DMS114 treated with DMSO at 0.1 percent for 48 hours (cell line): Measurements from ENCODE around the gene C19orf12.
"Not testable (repeated sequence)": the region's sequence is repeated elsewhere in the genome, so short reads cannot be mapped to it uniquely, and the experiment has no call there.

Source experiments
- DNase-seq: peaks from one replicate; lab custom pipeline; 2025; ENCODE audit not compliant: unreplicated experiment; lab: John Stamatoyannopoulos, UW

The C19orf12 gene

DNA sequence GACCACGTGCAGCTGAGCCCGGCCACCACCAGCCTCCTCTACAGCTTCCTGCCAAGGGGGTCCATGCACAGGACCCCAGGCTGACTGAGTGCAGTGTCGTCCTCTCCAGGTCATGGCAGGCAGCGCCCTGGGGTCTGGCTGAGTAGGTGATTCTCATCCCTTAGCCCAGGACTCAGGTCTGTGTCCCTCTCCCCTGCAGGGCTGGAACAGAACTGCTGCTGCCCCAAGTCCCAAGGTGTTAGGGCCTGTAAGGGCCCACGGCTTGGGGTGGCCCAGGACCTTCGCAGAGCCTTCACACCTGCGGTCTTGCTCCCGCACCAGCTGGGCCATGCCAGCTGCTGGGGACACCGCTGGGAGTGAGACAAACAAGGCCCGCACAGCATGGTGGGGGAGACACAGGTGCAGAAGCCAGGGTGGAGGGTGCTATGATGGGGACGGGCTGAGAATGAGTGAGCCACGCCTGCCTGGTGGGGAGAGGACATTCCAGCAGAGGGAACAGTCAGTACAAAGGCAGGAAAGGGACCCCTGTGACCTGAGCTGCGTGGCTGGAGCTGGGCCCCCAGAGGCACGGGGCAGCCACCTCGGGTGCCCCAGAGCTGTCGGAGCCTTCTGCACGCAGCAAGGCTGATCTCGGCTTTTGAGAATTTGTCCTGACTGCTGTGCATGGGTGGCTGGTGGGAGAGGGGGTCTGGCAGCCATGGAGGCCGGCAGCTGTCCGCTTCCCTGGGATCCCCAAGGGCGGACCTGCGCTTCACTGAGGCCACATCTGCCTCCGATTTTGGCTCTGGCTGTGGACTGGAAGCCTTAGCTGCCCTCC, 37.9 kb downstream of the C19orf12 start:
- DNase-seq: no peak

DNA sequence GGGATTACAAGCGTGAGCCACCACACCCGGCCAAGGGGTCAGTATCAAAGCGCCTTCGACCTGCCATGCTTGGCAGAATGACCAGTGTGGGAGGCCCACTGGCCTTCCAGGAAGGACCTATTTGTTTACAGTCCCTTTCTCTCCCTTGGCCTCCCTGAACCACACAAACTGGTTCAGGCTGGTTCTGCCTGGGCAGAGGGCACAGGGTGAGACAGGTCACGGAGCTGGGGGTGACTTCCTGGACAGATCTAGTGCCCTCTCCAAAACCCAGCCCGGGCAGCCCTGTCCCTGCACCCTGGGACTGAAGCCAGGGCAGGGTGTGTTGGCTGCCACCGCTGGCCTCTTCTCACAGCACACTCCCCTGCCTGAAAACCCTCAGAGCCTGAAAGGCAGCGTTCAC, 38.5 kb downstream of the C19orf12 start:
- no peak for DNase-seq

DNA sequence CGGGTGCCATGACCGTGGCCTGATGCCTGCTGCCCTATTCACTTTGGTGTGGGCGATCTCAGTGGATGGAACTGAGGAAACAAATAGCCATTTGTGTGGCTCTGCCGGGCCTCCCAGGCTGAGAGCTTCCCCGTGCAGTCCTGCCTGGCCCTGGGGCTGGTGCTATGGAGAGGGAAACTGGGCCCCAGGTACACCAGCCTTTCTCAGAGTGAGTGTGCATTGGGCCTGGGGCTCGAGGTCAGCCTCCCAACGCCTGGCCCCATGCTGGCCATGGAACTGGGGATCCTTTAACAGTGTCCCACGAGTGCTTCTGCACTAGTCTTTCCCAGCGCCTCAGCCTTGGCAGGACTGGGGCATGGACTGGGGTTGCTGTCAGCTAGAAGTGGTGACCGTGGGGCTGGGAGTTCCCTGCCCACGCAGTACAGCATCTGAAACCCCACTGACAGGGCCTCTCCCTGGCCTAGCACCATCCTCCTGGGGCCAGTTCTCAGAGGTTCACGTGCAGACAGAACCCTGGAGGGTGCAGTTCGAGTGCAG, 39.3 kb downstream of the C19orf12 start:
- DNase-seq: no peak

DNA sequence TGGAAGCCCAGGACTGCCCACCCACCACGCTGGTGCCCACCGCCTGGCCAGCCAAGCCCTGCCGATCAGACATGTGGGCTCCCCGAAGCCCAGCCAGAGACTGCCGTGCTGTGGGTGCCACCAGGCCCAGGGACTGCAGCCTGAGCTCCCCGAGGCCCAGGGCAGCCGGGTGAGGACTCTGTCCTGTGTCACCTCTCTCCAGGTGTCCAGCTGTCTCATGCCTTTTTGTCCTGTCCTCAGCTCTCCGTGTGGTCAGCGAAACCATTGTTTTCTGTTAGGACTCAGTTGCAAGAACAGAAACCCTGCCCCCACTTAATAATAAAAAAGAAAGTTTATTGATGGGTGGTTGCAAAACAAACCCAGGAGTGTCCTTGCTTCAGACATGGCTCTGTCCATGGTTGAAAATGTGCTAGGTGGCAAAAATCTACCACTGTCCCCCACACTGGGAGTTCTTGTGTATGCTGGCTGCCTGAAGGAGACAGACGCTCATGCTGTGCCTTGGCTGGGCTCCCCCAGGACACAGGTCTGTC, 39.9 kb downstream of the C19orf12 start:
- no peak for DNase-seq

DNA sequence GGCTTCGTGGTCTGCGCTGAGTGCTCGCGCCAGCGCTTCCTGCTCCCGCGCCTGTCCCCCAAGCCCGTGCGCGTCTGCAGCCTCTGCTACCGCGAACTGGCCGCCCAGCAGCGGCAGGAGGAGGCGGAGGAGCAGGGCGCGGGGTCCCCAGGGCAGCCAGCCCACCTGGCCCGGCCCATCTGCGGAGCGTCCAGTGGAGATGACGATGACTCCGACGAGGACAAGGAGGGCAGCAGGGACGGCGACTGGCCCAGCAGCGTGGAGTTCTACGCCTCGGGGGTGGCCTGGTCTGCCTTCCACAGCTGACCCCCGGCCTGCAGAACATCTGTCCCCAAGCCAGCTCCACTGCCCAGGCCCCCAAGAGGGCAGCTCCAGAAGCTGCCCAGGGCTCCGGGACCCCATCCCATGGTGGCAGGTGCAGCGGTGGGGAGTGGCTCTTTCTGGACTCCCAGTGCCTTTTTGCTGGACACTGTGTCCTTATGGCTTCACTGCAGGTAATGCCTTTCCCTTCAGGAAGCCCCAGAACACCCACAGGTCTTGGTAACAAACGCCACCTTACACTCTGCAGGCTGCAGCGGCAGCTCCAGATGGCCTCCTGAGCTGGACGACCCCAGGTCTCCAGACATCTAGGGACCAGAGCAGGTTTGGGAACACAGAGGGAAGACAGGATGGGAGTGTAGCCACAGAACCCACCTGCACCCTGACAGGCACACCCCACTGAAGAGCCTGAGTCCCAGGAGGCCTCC, 40.5 kb downstream of the C19orf12 start:
- DNase-seq: no peak

DNA sequence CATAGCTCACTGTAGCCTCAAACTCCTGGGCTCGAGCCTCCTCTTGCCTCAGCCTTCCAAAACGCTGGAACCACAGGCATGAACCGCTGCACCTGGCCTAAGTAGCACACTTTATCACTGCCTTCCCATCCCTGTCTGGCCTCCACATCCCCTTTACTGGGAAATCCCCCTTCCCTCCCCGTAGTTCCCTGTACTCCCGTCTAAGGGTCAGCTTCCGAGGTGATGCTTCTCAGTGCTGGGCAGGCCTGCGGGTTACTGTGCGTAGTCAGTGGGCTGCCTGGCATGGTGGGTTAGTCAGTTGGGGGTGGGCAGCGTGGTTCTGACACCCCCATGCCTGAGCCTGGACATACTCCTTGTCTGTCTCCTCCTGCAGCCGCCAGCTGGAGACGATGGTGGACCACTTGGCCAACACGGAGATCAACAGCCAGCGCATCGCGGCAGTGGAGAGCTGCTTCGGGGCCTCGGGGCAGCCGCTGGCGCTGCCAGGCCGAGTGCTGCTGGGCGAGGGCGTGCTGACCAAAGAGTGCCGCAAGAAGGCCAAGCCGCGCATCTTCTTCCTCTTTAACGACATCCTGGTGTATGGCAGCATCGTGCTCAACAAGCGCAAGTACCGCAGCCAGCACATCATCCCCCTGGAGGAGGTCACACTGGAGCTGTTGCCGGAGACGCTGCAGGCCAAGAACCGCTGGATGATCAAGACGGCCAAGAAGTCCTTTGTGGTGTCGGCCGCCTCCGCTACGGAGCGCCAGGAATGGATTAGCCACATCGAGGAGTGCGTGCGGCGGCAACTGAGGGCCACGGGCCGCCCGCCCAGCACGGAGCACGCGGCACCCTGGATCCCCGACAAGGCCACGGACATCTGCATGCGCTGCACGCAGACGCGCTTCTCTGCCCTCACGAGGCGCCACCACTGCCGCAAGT, 41.4 kb downstream of the C19orf12 start:
- DNase-seq: no peak

DNA sequence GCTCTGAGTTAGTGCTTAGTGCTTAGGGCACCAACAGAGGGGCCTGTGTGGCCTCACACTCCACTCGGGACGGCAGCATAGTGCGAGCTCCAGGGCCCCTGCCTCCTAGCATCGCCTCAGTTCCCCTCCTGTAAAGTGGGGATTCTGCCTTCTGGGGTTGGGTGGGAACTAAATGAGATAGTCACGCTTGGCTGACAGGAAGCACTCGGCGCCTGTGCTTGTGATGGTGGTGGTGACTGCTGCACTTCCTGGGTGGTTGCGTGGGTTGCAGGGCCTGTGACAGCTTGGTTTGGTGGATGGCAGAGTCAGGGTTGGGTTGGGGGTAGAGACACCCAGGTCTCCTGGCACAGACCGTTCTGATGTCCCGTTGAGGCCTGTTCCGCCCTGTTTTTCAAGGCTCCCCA, 42.1 kb downstream of the C19orf12 start:
- no peak for DNase-seq

DNA sequence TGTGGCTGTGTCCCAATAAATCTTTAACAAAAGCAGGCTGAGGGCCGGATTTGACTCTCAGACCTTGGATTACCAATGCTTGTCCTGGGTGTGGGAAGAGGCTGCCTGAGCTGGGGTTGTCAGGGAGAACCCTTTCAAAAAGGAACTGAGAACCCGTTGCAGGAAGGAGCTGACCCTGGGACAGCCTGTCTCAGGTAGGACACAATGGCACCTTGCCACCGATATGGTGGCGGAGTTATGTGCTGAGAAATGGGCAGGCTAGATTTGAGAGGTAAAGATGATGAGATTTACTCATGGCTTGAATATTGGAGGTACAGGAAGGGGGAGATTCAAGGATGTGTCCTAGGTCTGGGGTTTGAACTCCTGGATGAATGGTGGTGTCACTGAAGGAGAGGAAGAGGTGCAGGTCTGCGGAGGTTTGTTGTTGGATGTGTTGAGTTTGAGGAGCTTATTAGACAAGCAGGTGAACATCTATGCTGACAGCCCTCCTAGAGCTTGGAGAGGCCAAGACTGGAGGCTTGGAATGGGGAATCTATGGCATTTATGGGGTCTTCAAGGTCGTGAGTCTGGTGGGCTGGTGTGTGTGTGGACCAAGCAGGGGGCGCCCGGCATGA, 42.6 kb downstream of the C19orf12 start:
- DNase-seq: no peak

DNA sequence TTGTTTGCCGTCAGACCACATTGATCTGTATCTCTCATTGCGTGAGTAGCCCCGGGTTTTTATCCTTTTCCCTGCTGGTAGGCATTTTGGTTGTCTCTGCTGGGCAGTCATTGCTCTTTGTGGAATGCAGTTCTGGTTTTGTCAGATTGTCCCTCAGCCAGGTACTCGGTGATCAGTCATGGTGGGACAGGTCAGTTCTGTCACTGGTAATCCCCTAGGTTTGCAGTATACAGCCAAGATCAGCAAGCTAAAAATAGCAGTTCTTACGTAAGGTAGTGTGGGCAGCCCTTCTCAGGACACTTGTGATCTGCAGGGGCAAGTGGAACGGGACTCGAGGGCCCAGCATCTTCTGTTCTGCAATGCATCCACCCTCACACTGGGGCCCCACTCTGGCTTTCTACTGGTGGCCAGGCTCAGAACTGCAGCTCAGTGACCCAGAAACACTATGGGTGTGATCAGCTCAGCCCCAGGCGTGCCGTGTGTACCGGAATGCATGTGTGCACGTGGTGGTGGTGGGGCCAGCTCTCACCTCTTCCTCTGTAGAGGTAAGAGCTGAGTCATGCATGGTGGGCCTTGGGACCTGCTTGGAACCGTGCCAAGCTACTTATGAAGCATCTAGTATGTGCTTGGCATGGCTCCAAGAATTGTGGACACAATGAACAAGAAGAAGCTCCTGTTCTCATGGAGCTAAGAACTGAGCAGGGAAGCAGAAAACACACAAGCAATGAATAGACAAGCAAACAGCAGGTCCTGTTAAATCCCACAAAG, 43.5 kb downstream of the C19orf12 start:
- DNase-seq: no peak

DNA sequence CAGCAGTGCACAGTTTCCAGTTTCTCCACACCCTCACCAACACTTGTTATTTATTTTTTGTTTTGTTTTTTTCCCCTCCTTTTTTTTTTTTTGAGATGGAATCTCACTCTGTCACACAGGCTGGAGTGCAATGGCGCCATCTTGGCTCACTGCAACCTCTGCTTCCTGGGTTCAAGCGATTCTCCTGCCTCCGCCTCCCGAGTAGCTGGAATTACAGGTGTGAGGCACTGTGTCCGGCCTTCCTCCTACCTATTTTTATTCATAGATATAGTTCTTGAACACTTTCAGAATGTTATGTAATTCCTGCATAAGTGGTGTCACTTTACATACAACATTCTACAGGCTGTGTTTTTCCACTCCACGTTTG, 44.1 kb downstream of the C19orf12 start:
- not testable (repeated sequence) for DNase-seq

DNA sequence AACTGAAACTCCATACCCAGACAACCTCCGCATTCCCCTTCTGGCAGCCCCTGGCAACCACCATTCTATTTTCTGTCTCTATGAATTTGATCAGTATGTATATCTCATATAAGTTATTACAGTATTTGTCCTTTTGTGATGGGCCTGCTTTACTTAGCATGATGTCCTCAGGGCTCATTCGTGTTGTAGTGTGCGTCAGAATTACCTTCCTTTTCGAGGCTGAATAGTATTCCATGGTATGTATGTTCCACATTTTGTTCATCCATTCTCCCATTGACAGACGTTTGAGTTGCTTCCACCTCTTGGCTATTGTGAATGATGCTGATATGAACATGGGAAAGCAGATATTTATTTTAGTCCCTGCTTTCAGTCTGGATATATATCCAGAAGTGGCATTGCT, 44.8 kb downstream of the C19orf12 start:
- no peak for DNase-seq

DNA sequence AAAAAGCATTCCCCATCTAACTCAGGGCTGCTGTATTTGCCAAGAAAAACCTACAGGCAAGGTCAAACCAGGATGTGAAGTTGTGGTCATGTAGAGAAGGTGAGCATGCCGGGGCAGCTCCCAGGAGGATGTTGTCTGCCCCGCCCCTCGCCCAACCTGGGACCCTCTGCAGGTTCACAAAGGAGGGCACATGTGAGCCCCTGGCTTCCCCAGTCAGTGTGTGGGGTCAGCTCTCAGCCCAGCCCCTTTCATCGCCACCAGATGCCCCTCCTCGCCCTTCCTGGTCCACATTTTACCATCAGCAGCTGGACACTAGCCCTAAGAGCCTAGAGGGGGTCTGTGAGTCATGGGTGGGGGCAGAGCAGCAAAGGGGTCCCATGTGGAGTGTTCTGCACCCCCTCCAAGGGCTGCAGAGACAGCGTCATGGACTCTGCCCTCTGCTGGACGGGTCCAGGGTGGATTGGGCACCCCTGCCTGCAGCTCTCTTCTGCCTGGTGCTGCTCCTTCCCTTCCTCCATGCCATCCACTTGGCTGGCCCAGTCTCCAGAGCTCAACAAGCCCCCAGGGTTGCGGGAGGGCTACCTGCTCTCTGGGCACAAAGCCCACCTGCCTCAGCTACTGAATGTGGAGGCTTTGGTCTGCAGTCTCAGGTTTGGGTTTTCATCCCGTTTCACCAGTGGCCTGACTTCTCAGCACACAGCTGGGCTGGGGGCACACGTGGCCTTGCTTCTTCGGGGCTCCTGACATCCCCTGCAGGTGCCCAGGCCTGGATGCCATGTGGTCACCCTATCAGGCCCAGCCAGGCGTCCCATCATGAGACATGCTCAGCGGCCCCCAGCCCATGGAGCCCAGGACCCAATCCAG, 46.1 kb downstream of the C19orf12 start:
- DNase-seq: no peak

DNA sequence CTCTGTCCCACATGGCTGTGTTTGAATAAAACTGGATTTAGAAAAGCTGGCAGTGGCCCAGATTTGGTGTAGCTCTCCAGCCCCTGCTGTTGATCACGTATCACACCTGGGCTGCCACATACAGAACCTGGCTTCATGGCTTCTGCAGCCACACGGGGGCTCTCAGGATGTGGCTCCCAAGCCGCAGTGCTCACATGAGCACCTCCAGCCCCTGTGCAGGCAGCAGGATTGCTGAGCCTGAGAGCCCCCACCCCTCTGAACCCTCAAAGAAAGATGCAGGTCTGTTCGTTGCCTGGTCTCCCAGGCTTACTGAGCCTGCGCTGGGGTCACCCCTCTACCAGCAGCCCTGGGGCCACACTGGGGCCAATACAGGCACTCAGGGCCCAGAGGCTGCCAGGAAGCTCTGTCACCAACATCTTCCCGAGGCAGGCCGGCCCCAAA, 47.1 kb downstream of the C19orf12 start:
- no peak for DNase-seq

DNA sequence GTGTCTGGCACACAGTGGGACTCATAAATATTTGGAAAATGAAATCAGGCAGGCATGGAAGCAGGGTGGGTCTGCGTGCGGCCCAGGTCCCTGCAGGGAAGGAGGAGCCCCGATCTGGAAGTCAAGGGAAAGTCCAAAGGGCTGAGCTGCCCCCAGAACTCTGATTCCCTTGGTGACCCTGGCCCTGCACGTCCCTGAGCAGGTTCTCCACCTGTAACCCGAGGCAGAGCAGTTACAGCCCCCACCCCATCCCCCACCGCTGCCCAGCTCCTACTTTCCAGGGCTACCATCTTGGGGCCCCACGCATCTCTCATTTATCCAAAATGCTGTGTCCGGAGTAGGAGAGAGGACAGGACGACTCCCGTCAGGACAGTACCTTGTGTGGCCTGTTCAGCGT, 47.7 kb downstream of the C19orf12 start:
- no peak for DNase-seq

DNA sequence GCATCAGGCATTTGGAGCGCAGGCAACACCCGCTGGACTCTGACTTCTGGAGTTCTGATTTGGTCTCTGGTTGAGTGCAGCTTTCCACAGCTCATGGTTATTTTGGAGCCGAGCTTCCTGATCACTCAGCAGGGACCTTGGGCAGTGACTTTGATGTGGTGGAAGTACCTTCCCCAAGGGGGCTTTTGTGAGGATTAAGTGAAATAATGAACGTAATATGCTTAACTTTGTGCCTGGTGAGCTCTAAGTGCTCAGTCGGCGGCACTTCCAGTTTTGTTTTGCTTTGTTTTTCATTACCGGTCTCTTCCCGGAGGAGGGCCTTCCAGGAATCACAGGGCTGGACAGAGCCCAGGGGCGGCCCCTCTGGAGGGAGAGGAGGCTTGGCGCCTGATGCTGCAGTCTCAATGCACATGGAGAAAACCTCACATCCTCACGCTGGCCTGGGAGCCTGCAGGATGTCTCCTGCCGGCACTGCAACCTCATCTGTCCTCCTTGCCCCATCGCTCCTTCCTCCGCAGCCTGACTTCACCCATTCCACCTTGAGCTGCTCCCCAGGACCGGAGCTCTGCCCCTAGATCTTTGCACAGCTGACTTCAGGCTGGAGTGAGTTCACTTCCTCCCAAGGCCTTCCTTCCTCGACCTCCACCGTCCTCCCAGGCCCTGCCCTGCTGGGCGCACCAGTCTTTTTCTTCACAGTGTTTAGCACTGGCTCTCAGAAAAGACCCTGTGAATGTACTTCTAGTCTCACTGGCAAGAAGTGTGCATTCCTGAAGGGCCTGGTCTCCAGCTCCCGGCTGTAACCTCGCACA, 48.3 kb downstream of the C19orf12 start:
- DNase-seq: no peak

DNA sequence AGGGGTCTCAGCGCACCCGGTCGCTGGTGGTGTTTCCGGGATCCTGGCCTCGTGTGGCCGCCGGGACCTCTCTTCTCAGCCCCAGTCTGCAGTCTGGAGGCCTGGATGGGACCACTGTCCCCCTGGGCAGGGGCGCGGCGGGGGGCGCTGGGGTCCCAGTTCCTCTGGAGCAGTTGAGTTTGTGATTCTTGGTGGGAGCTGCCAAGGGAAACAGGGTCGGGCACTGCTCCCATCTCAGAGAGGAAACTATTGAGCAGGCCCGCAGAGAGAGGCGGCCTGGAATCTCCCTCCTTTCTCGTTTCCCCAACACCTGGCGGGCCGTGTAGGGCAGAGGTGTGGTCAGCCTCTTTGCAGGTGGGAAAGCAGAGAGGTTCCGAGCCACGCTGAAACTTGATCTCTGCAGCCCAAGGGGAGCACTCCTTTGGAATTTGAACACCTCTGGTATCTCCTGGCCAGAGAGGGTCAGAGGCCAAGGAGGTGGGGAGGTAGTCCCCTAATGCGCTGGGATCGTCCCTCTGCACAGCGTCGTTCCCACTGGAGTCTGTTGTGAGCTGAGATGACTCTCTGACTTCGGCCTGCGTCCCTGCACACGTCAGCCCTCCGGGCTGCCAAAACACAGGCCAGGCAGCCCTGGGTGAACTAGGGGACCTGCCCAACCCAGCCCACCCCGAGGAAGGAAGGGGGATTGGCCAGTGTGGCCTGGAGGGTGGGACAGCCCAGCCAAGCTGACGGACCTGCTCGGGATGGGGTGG, 49.1 kb downstream of the C19orf12 start:
- no peak for DNase-seq

DNA sequence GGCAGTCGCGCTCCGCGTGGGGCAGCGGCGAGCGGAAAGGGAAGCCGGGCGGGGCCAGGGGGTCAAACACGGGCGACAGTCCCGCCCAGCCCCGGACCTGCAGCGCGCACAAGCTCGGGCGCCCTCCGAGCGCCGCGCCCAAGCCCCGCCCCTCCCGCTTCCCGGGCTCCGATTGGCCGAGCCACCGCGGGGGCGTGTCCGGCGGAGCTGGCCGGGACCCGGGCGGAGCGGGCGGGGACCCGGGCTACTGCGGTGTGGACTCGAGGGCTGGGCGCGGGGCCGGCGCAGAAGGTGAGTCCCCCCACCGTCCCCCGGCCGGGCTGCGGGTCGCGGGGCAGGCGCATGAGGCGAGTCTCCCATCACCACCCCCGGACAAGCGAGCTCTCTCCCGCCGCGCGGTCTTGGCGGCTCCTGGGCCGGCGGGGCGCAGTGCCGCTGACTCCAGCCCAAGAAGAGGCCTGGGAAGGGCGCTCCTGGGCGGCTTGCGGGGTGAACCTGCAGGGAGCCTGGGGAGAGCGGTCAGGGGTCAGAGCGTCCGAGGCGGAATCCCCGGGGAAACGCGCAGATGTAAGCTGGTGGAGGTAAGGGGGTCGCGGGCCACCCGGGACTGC, 49.7 kb downstream of the C19orf12 start, which contains the start of gene PLEKHF1:
Gene PLEKHF1, plus strand, starts transcription at position 247 of the 611 bp plus-strand sequence. CDS start 8,379 bp downstream, outside the sequence.
- peak; percentile 45 for DNase-seq
